K562 treated with DMSO at 1 percent for 4 hours (cell line): Measurements from ENCODE around the gene TRIM45. TPM values are rescaled to one million over a fixed set of nuclear protein-coding genes. Genes with fewer than 3 reads are reported as not detected.

Source experiments
- total RNA-seq: library from RNA; unstranded; fragments of 300-600 nt; gene quantifications from 2 replicates; pipeline ENCODE4 v1.2.3, GENCODE V29; 2022; ENCODE audit not compliant: insufficient read depth

TRIM45 gene, protein sequence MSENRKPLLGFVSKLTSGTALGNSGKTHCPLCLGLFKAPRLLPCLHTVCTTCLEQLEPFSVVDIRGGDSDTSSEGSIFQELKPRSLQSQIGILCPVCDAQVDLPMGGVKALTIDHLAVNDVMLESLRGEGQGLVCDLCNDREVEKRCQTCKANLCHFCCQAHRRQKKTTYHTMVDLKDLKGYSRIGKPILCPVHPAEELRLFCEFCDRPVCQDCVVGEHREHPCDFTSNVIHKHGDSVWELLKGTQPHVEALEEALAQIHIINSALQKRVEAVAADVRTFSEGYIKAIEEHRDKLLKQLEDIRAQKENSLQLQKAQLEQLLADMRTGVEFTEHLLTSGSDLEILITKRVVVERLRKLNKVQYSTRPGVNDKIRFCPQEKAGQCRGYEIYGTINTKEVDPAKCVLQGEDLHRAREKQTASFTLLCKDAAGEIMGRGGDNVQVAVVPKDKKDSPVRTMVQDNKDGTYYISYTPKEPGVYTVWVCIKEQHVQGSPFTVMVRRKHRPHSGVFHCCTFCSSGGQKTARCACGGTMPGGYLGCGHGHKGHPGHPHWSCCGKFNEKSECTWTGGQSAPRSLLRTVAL
- total RNA-seq = 0.80 and 1.0 TPM in 2 replicates

DNA sequence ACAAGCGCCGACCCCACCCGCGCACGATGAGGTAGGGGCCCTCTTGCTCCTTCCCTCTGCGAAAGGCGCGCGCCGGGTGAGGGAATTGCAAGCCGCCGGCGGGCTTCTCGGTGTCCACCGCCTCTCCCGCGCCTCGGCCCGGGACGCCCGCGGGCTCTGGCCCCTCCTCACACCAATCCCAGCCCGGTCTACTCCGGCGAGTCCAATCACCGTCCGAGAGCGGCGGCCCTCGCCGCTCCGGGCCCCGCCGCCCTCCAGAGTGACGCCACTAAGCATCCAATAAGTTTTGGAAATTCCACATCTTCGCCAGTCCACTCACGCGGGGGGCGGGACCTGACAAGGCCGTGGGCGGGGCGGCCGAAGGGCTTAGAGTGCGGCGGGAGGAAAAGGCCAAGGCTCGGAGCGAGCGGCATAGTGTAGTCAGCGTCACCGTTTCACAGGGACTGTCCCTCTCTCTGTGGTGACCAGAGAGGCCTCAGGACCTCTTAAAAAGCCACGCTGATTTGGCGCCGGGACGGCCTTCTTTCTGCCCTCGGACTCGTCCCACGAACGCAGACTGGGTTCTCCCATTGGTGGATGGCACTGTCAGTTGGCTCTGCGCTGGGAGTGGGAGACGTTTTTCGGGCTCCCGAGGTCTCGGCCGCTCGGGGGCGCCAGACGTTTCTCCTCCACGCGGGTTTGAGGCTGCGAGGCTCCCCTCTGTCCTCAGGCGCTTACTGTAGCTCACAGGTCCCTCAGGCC is at the start of gene TRIM45:
TRIM45 (minus strand) TSS at position 161 of the 741 bp plus-strand sequence. CDS start 548 bp downstream, outside the sequence.

Other genes starting within 250 kb of the TRIM45 start
- gene PTGFRN, start 211.8 kb downstream of the TRIM45 start, total RNA-seq = 8.9 and 14.6 TPM in 2 replicates
- 0.69 and 6.4 TPM in 2 replicates for gene CD101, start 120.0 kb downstream of the TRIM45 start, total RNA-seq
- 8.9 and 12.2 TPM in 2 replicates for gene TTF2, start 61.4 kb downstream of the TRIM45 start, total RNA-seq
- gene VTCN1, start 89.2 kb upstream of the TRIM45 start, total RNA-seq = not detected in 2 replicates
- gene MAN1A2, start 245.7 kb upstream of the TRIM45 start, total RNA-seq = 11.2 and 17.1 TPM in 2 replicates